ENCODE measurements around the gene TTC34. TPM values are rescaled to one million over a fixed set of nuclear protein-coding genes. Genes with fewer than 3 reads are reported as not detected.

TTC34 gene
- polyA plus RNA-seq, 3 donors = 0.03 to 1.00 TPM; not detected in 1

DNA sequence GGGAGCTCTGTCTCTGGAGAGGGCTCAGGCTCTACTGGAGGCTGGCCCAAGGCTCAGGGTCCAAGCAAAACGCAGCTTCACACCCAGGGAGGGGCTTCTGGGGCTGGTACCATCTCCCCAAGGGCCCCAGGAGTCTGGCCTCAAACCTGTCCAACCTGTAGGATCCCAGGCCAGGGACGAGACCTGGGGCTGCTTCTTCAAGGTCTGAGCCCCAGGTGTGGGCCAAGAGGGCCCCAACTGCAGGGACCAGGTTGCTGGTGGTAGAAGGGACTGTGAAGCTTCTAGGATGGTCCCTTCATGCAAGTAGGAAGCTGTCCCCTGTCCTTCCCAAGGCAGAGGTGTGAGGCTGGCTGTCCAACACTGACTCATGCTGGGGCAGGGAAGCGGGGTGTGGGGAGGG, 160.9 kb downstream of the TTC34 start:
- Mint-ChIP-seq H3K4me3 (no peak overlapping the region), H3K4me1 (peaks cover 8% of the 10 kb centered on the region), H3K9me3 (peaks cover 19 to 33% (median 26%) of the 10 kb centered on the region in 7 donors), H3K27me3 (ENCODE audit: low read depth in 3 of 3) (peaks cover 7 to 34% (median 9%) of the 10 kb centered on the region in 3 donors), H3K36me3 (no peaks in the 10 kb centered on the region), H3K27ac (no peak overlapping the region)
- no peak overlapping the region for H2AFZ ChIP-seq (ENCODE audit: insufficient read depth, low read depth, low read length, poor library complexity, severe bottlenecking)
- H3K79me2 ChIP-seq (ENCODE audit: insufficient read depth, low read length) = no peaks in the 10 kb centered on the region
- no peak overlapping the region for H3K9ac ChIP-seq (ENCODE audit: insufficient read depth, low read length, poor library complexity, severe bottlenecking)
- WGBS (ENCODE audit: insufficient coverage) = 91% methylated on average over 2 of the region's 3 CpGs
- H3K9me3 ChIP-seq (replicated peaks in 1 of 2; ENCODE audit: control insufficient read depth in 1 of 2, insufficient read depth in 1 of 2, low read length in 2 of 2) = peaks cover 12 to 24% of the 10 kb centered on the region in 2 donors
- no peak overlapping the region for H3K4me3 ChIP-seq (replicated peaks in 1 of 3; ENCODE audit: low read depth in 2 of 3, low read length in 3 of 3)
- H4K20me1 ChIP-seq (ENCODE audit: insufficient read depth, low read length) = no peaks in the 10 kb centered on the region
- H3K27me3 ChIP-seq (ENCODE audit: control insufficient read depth in 2 of 2, insufficient read depth in 2 of 2, low read length in 2 of 2) = peaks cover 0 to 4% of the 10 kb centered on the region in 2 donors
- intact Hi-C loops (cut with micrococcal nuclease) = loop anchor here (5.0 kb wide), 3 partner anchors 53 to 113 kb away; partner anchors contain the start of genes PANK4 (in 2 of the 2) and PRXL2B (in 2 of the 2)
- H3K4me2 ChIP-seq (replicated peaks; ENCODE audit: extremely low read depth, low read length, poor library complexity, severe bottlenecking) = no peak overlapping the region
- H3K27ac ChIP-seq (ENCODE audit: low read depth in 1 of 2, low read length in 2 of 2) = no peak overlapping the region
- no peak for TF ChIP-seq CTCF (IDR thresholded peaks at IDR 0.05)
- no peaks in the 10 kb centered on the region for H3K36me3 ChIP-seq (replicated peaks in 1 of 2; ENCODE audit: control insufficient read depth in 1 of 2, insufficient read depth in 2 of 2, low read length in 2 of 2)
- no peak for DNase-seq
- peaks cover 14 to 21% of the 10 kb centered on the region in 2 donors for H3K4me1 ChIP-seq (ENCODE audit: control insufficient read depth in 1 of 2, insufficient read depth in 2 of 2, low read length in 2 of 2)

- H3K27me3 Mint-ChIP-seq (ENCODE audit: low read depth in 3 of 3) = peaks cover 6 to 30% (median 9%) of the 10 kb centered on the region in 3 donors
- Histone ChIP-seq H3K79me2 (ENCODE audit: insufficient read depth, low read length) (no peaks in the 10 kb centered on the region), H3K4me1 (ENCODE audit: control insufficient read depth in 1 of 2, insufficient read depth in 2 of 2, low read length in 2 of 2) (peaks cover 14 to 21% of the 10 kb centered on the region in 2 donors), H3K9ac (ENCODE audit: insufficient read depth, low read length, poor library complexity, severe bottlenecking) (no peak overlapping the region), H2AFZ (ENCODE audit: insufficient read depth, low read depth, low read length, poor library complexity, severe bottlenecking) (no peak overlapping the region), H3K27me3 (ENCODE audit: control insufficient read depth in 2 of 2, insufficient read depth in 2 of 2, low read length in 2 of 2) (peaks cover 0 to 4% of the 10 kb centered on the region in 2 donors), H3K9me3 (replicated peaks in 1 of 2; ENCODE audit: control insufficient read depth in 1 of 2, insufficient read depth in 1 of 2, low read length in 2 of 2) (peaks cover 11 to 26% of the 10 kb centered on the region in 2 donors), H4K20me1 (ENCODE audit: insufficient read depth, low read length) (no peaks in the 10 kb centered on the region), H3K27ac (ENCODE audit: low read depth in 1 of 2, low read length in 2 of 2) (no peak overlapping the region), H3K36me3 (replicated peaks in 1 of 2; ENCODE audit: control insufficient read depth in 1 of 2, insufficient read depth in 2 of 2, low read length in 2 of 2) (no peaks in the 10 kb centered on the region), H3K4me2 (replicated peaks; ENCODE audit: extremely low read depth, low read length, poor library complexity, severe bottlenecking) (no peak overlapping the region), H3K4me3 (replicated peaks in 1 of 3; ENCODE audit: low read depth in 2 of 3, low read length in 3 of 3) (no peak overlapping the region)
- H3K4me1 Mint-ChIP-seq = peaks cover 8% of the 10 kb centered on the region
- H3K9me3 Mint-ChIP-seq = peaks cover 16 to 26% (median 22%) of the 10 kb centered on the region in 7 donors
- no peak for DNase-seq
- H3K27ac Mint-ChIP-seq = no peak overlapping the region
- no peak overlapping the region for H3K4me3 Mint-ChIP-seq
- H3K36me3 Mint-ChIP-seq = no peaks in the 10 kb centered on the region
- intact Hi-C loops (cut with micrococcal nuclease) = loop anchor here (5.0 kb wide), 3 partner anchors 53 to 113 kb away; partner anchors contain the start of genes PANK4 (in 2 of the 2) and PRXL2B (in 2 of the 2)
- 88% methylated on average over 21 of the region's 26 CpGs for WGBS (ENCODE audit: insufficient coverage)
- no peak for TF ChIP-seq CTCF (IDR thresholded peaks at IDR 0.05)
Measured at GRCh38 chr1:2639607-2640521, 161.6 kb downstream of the TTC34 start.
